Lung (tissue), 12 donors: Measurements from ENCODE around the gene NFIB. TPM values are rescaled to one million over a fixed set of nuclear protein-coding genes. Genes with fewer than 3 reads are reported as not detected.

ENCODE experiments used
- ATAC-seq: fragments of 200-7000 bp; cut with Tn5 transposase; one replicate; pipeline ENCODE4 v1.9.1; 2020; ENCODE audit warnings: moderate number of reproducible peaks; ENCODE audit not compliant: insufficient read depth, low FRiP score
- DNase-seq, 3 donors: peaks; one replicate each; pipeline ENCODE4 v3.0.0-alpha.2; 2013 to 2017
- H3K27ac ChIP-seq, 2 donors: one replicate each; pipeline ENCODE4 v1.5.1; 2013; ENCODE audit warnings: mild to moderate bottlenecking in 2 of 2, moderate library complexity in 2 of 2, control low read depth in 1 of 2, inconsistent platforms in 1 of 2, low read depth in 1 of 2, low read length in 1 of 2
- H3K27me3 ChIP-seq, 3 donors: one replicate each; pipeline ENCODE4 v1.5.1; 2013; ENCODE audit warnings: low read length in 2 of 3; ENCODE audit not compliant: control insufficient read depth in 3 of 3, insufficient read depth in 3 of 3
- H3K36me3 ChIP-seq, 4 donors: one replicate each; pipeline ENCODE4 v1.5.1; 2013; ENCODE audit warnings: low read length in 4 of 4, mild to moderate bottlenecking in 1 of 4, moderate library complexity in 1 of 4; ENCODE audit not compliant: control insufficient read depth in 4 of 4, insufficient read depth in 4 of 4
- H3K4me1 ChIP-seq, 5 donors: one replicate each; pipeline ENCODE4 v1.5.1; 2013; ENCODE audit warnings: low read length in 5 of 5, mild to moderate bottlenecking in 2 of 5, moderate library complexity in 1 of 5; ENCODE audit not compliant: control insufficient read depth in 5 of 5, insufficient read depth in 5 of 5
- H3K4me3 ChIP-seq: one replicate; pipeline ENCODE4 v1.5.1; 2013; ENCODE audit warnings: mild to moderate bottlenecking, control low read depth, moderate library complexity
- H3K9ac ChIP-seq, 2 donors: one replicate each; pipeline ENCODE4 v1.5.1; 2013; ENCODE audit warnings: low read length in 2 of 2, control low read depth in 1 of 2; ENCODE audit not compliant: insufficient read depth in 1 of 2
- H3K9me3 ChIP-seq, 4 donors: one replicate each; pipeline ENCODE4 v1.5.1; 2013; ENCODE audit warnings: low read length in 3 of 4, mild to moderate bottlenecking in 1 of 4, moderate library complexity in 1 of 4; ENCODE audit not compliant: control insufficient read depth in 4 of 4, insufficient read depth in 3 of 4
- CTCF ChIP-seq: IDR thresholded peaks from 2 replicates; pipeline ENCODE4 v1.5.1; 2012; ENCODE audit warnings: mild to moderate bottlenecking; ENCODE audit errors: control extremely low read depth, extremely low read depth
- WGBS, 2 donors: extraction: QIAGEN DNeasy Blood & Tissue Kit; methylation state at CpG; one replicate each; pipeline ENCODE4 v1.1.7; 2013; 5-methylcytosine and 5-hydroxymethylcytosine counted together
- polyA plus RNA-seq, 2 donors: library from polyadenylated mRNA; stranded (reverse); fragments of 200-250 nt; gene quantifications; one replicate each; pipeline ENCODE4 v1.2.1, GENCODE V29; 2013
- total RNA-seq, 2 donors: library from RNA; depleted of rRNA in 1 of 2; stranded (reverse); fragments of >200 nt in 1 of 2; gene quantifications; one replicate each; pipeline ENCODE4 v1.2.1, GENCODE V29; 2014 to 2021
- donor health status: control.
- donor health status: control.
- donor health status: Bipolar disorder and iron deficiency.
- donor health status: healthy.
- donor health status: DM: yes; HTN: yes; CAD: no.

The NFIB gene
- total and polyA plus RNA-seq, 4 donors: 7.3 to 189 (median 51.0) TPM

- Histone ChIP-seq H3K4me3 (no peak overlapping the region), H3K9ac (no peak overlapping the region), H3K27me3 (no peaks in the 10 kb centered on the region), H3K9me3 (no peaks in the 10 kb centered on the region), H3K36me3 (peaks cover 0 to 7% (median 3%) of the 10 kb centered on the region in 4 donors), H3K27ac (no peak overlapping the region), H3K4me1 (peaks cover 0 to 14% (median 2%) of the 10 kb centered on the region in 5 donors)
- ATAC-seq (no peak), DNase-seq (no peak)
- 88 to 89% methylated on average over 5 of the region's 5 CpGs for WGBS, 2 donors
- no peak for TF ChIP-seq CTCF
These were observed 142.9 kb downstream of the NFIB start for GRCh38 chr9:14170973-14171596.

- Histone ChIP-seq H3K27me3 (no peaks in the 10 kb centered on the region), H3K4me1 (peaks cover 0 to 16% (median 2%) of the 10 kb centered on the region in 5 donors), H3K36me3 (peaks cover 0 to 7% (median 3%) of the 10 kb centered on the region in 4 donors), H3K4me3 (no peak overlapping the region), H3K9me3 (no peaks in the 10 kb centered on the region), H3K27ac (no peak overlapping the region), H3K9ac (no peak overlapping the region)
- DNase-seq: no peak
- ATAC-seq: no peak
- no peak for TF ChIP-seq CTCF
- WGBS, 2 donors: 83 to 88% methylated on average over 2 of the region's 2 CpGs
These were observed 143.5 kb downstream of the NFIB start for GRCh38 chr9:14170392-14170931.

- DNase-seq (no peak), ATAC-seq (no peak)
- H3K27ac ChIP-seq: no peak overlapping the region
- no peak for TF ChIP-seq CTCF
- H3K4me1 ChIP-seq: peaks cover 0 to 23% (median 8%) of the 10 kb centered on the region in 5 donors
- no peak overlapping the region for H3K9ac ChIP-seq
- H3K27me3 ChIP-seq: no peaks in the 10 kb centered on the region
- H3K4me3 ChIP-seq: no peak overlapping the region
- peaks cover 0 to 10% (median 3%) of the 10 kb centered on the region in 4 donors for H3K36me3 ChIP-seq
- WGBS, 2 donors: 92 to 94% methylated on average over 5 of the region's 5 CpGs
- H3K9me3 ChIP-seq: no peaks in the 10 kb centered on the region
These were observed 145.6 kb downstream of the NFIB start for GRCh38 chr9:14168381-14168780.
